GM21723 (cell line): ENCODE data around the gene PHLDB3.
A peak's percentile ranks its signal among the peaks of the same experiment; 100 is the strongest.

ENCODE experiments used
- ATAC-seq: cut with Tn5 transposase; IDR thresholded peaks from one replicate; pipeline ENCODE4 v1.9.1; 2021; ENCODE audit warnings: mild to moderate bottlenecking, moderate library complexity; ENCODE audit not compliant: unreplicated experiment

PHLDB3 gene

GRCh38 chr19:43471091-43471490, 33.5 kb downstream of the PHLDB3 start:
- no peak for ATAC-seq

GRCh38 chr19:43470288-43470687, 34.3 kb downstream of the PHLDB3 start:
- ATAC-seq, result no peak

- no peak for ATAC-seq
Measured at GRCh38 chr19:43469160-43469480, 35.4 kb downstream of the PHLDB3 start.

- ATAC-seq, result no peak
Measured at GRCh38 chr19:43468354-43469159, 36.0 kb downstream of the PHLDB3 start.

- ATAC-seq, result no peak
Measured at GRCh38 chr19:43467730-43468129, 36.8 kb downstream of the PHLDB3 start.

- ATAC-seq, result no peak
Measured at GRCh38 chr19:43467276-43467675, 37.3 kb downstream of the PHLDB3 start.

GRCh38 chr19:43466793-43467192, 37.8 kb downstream of the PHLDB3 start:
- no peak for ATAC-seq

- ATAC-seq, result no peak
Measured at GRCh38 chr19:43465468-43466120, 39.0 kb downstream of the PHLDB3 start, which contains the start of gene LYPD3. Gene LYPD3 (minus strand): TSS chr19:43465608. CDS start chr19:43465571, 37 bp downstream.

GRCh38 chr19:43464134-43464775, 40.3 kb downstream of the PHLDB3 start:
- peak; percentile 59 for ATAC-seq

GRCh38 chr19:43463381-43464133, 41.0 kb downstream of the PHLDB3 start:
- ATAC-seq, result peak; percentile 74

- ATAC-seq, result no peak
Measured at GRCh38 chr19:43462785-43463380, 41.7 kb downstream of the PHLDB3 start.

- ATAC-seq, result no peak
Measured at GRCh38 chr19:43462383-43462782, 42.2 kb downstream of the PHLDB3 start.

- no peak for ATAC-seq
Measured at GRCh38 chr19:43461303-43461702, 43.2 kb downstream of the PHLDB3 start.

- ATAC-seq, result no peak
Measured at GRCh38 chr19:43460362-43461016, 44.1 kb downstream of the PHLDB3 start.

GRCh38 chr19:43457809-43458208, 46.7 kb downstream of the PHLDB3 start:
- no peak for ATAC-seq

- no peak for ATAC-seq
Measured at GRCh38 chr19:43455321-43456113, 49.0 kb downstream of the PHLDB3 start.

- no peak for ATAC-seq
Measured at GRCh38 chr19:43454031-43454430, 50.5 kb downstream of the PHLDB3 start.

- no peak for ATAC-seq
Measured at GRCh38 chr19:43452582-43452981, 52.0 kb downstream of the PHLDB3 start.

GRCh38 chr19:43450545-43450997, 54.0 kb downstream of the PHLDB3 start:
- no peak for ATAC-seq
